GM21619 (cell line): ENCODE data around the gene RECQL.
"Not testable (repeated sequence)": the region's sequence is repeated elsewhere in the genome, so short reads cannot be mapped to it uniquely, and the experiment has no call there.

Source experiments
- ATAC-seq: cut with Tn5 transposase; IDR thresholded peaks from one replicate; pipeline ENCODE4 v1.9.1; 2021; ENCODE audit not compliant: unreplicated experiment

Gene RECQL

GRCh38 chr12:21433525-21433924 lies 67.9 kb downstream of the RECQL start:
- no peak for ATAC-seq

- no peak for ATAC-seq
These were observed 71.4 kb downstream of the RECQL start for GRCh38 chr12:21429994-21430393.

- ATAC-seq: no peak
These were observed 73.2 kb downstream of the RECQL start for GRCh38 chr12:21428241-21428640.

GRCh38 chr12:21419009-21419699 lies 82.3 kb downstream of the RECQL start:
- not testable (repeated sequence) for ATAC-seq
